GM12878 (cell line): Measurements from ENCODE around the gene ZC3H11A. TPM values are rescaled to one million over a fixed set of nuclear protein-coding genes. Genes with fewer than 3 reads are reported as not detected.

Source experiments
- ATAC-seq: fragments of 200-7000 bp; cut with Tn5 transposase; 3 replicates; pipeline ENCODE4 v1.9.1; 2020; ENCODE audit warnings: mild to moderate bottlenecking, moderate library complexity
- BruUV-seq: library from RNA; stranded (reverse); fragments of 400-500 nt; replicated peaks from 2 replicates; lab custom pipeline; 2021; lab: Mats Ljungman, UMichigan
- CTCF ChIA-PET: fragments of 300-600 bp; sonication (Branson Sonifier 250); formaldehyde crosslinking; extraction: SDS; loops from one replicate; lab custom pipeline; 2021; ENCODE audit warnings: inconsistent platforms; lab: Yijun Ruan, JAX
- POLR2A ChIA-PET: fragments of 350-600 bp; formaldehyde crosslinking; extraction: SDS; loops from one replicate; lab custom pipeline; 2021; ENCODE audit warnings: inconsistent platforms; lab: Charles Lee
- RAD21 ChIA-PET: fragments of 300-600 bp; sonication (Branson Sonifier 250); formaldehyde crosslinking; loops from one replicate; lab custom pipeline; 2023; ENCODE audit warnings: antibody characterized with exemption; ENCODE audit not compliant: unreplicated experiment; lab: Charles Lee
- SMC1A ChIA-PET: fragments of 300-600 bp; sonication (Branson Sonifier 250); formaldehyde crosslinking; loops from one replicate; lab custom pipeline; 2023; ENCODE audit not compliant: unreplicated experiment, uncharacterized antibody; lab: Charles Lee
- DNase-seq: peaks from one replicate; pipeline ENCODE4 v3.0.0-alpha.2; 2011; ENCODE audit warnings: low read depth, low spot score
- FAIRE-seq: peaks from 3 replicates; lab custom pipeline; 2011; peaks lifted over from hg19 to GRCh38; lab: Jason Lieb, UNC
- H2AFZ ChIP-seq: 2 replicates; pipeline ENCODE4 v1.6.0; 2011; ENCODE audit warnings: low read depth, low read length, control low read depth; ENCODE audit not compliant: control insufficient read depth
- H3K27ac ChIP-seq: 2 replicates; pipeline ENCODE4 v1.5.1; 2011; ENCODE audit warnings: control low read depth; ENCODE audit not compliant: control insufficient read depth, insufficient read depth
- H3K27me3 ChIP-seq, 2 experiments: replicated peaks in 1 of 2; 2 replicates each; pipeline versions ENCODE4 v1.6.0 to v1.6.1; 2011; ENCODE audit warnings: low read length in 1 of 2; ENCODE audit not compliant: control insufficient read depth in 2 of 2, insufficient read depth in 2 of 2
- H3K36me3 ChIP-seq, 2 experiments: 2 replicates each; pipeline ENCODE4 v1.5.1; 2011; ENCODE audit warnings: low read length in 1 of 2; ENCODE audit not compliant: control insufficient read depth in 2 of 2, insufficient read depth in 2 of 2
- H3K4me1 ChIP-seq: 2 replicates; pipeline ENCODE4 v1.6.1; 2011; ENCODE audit warnings: mild to moderate bottlenecking, low read length, moderate library complexity, mixed read lengths; ENCODE audit not compliant: control insufficient read depth, insufficient read depth
- H3K4me2 ChIP-seq: 2 replicates; pipeline ENCODE4 v1.6.0; 2011; ENCODE audit warnings: control low read depth; ENCODE audit not compliant: control insufficient read depth, insufficient read depth
- H3K4me3 ChIP-seq: fragments of 200-600 bp; sonication (generic); 2 replicates; pipeline ENCODE4 v1.5.1; 2016
- H3K79me2 ChIP-seq: 2 replicates; pipeline ENCODE4 v1.6.0; 2011; ENCODE audit warnings: low read length; ENCODE audit not compliant: control insufficient read depth, insufficient read depth
- H3K9ac ChIP-seq: 2 replicates; pipeline ENCODE4 v1.8.0; 2011; ENCODE audit warnings: low read length, control low read depth, mixed read lengths; ENCODE audit not compliant: control insufficient read depth, insufficient read depth
- H3K9me3 ChIP-seq: replicated peaks from 3 replicates; pipeline ENCODE4 v1.5.1; 2011; ENCODE audit warnings: mild to moderate bottlenecking, low read length; ENCODE audit not compliant: control insufficient read depth, insufficient read depth
- H4K20me1 ChIP-seq: 2 replicates; pipeline ENCODE4 v1.6.0; 2011; ENCODE audit not compliant: control insufficient read depth, insufficient read depth
- BRCA1 ChIP-seq: IDR thresholded peaks from 2 replicates; pipeline ENCODE4 v1.6.1; 2011; ENCODE audit warnings: low read depth, low read length, improper control_type of control experiment
- JUND ChIP-seq: IDR thresholded peaks from 2 replicates; pipeline ENCODE4 v1.6.1; 2012; ENCODE audit warnings: low read depth, mild to moderate bottlenecking, low read length, improper control_type of control experiment, moderate library complexity
- MTA3 ChIP-seq: IDR thresholded peaks from 2 replicates; pipeline ENCODE4 v1.6.1; 2012; ENCODE audit warnings: low read length, inconsistent platforms, borderline replicate concordance
- MYB ChIP-seq: fragments of 150-350 bp; IDR thresholded peaks from 2 replicates; pipeline ENCODE4 v1.6.1; 2014; ENCODE audit warnings: mild to moderate bottlenecking, low read depth, low read length, borderline replicate concordance
- NR2F1 ChIP-seq: fragments of 450-650 bp; conservative IDR thresholded peaks from 2 replicates; pipeline ENCODE4 v1.6.1; 2017; ENCODE audit warnings: mild to moderate bottlenecking
- POLR2AphosphoS2 ChIP-seq: IDR thresholded peaks from 2 replicates; pipeline ENCODE4 v1.6.1; 2011; ENCODE audit warnings: low read depth, mild to moderate bottlenecking, low read length, improper control_type of control experiment, moderate library complexity
- ZZZ3 ChIP-seq: IDR thresholded peaks from 2 replicates; pipeline ENCODE4 v1.6.1; 2011; ENCODE audit warnings: low read depth; ENCODE audit not compliant: control insufficient read depth, insufficient read length
- WGBS: methylation state at CpG from one replicate; pipeline ENCODE4 v1.1.6; 2016; ENCODE audit warnings: low lambda C conversion rate; ENCODE audit not compliant: insufficient replicate concordance, insufficient coverage; ENCODE audit errors: missing lambda C conversion rate; 5-methylcytosine and 5-hydroxymethylcytosine counted together
- in situ Hi-C: fragments of 300-500 bp; cut with MboI; formaldehyde crosslinking; loops from 9 replicates; pipeline ENCODE4 v1.14.3; 2018; ENCODE audit warnings: mixed read lengths
- intact Hi-C: fragments of 100-400 bp; cut with micrococcal nuclease; formaldehyde crosslinking; loops from one replicate; pipeline ENCODE4 v1.14.2; 2022; ENCODE audit not compliant: unreplicated experiment
- polyA plus RNA-seq, 11 experiments: library from polyadenylated mRNA; depleted of rRNA in 4 of 11; unstranded in 6 of 11; stranded (reverse) in 5 of 11; fragments of >200 nt; fragmentation: Nextera tagmentation in 4 of 11; fragmentation: Illumina TruSeq in 1 of 11; extraction: Ambion mirVana in 4 of 11; extraction: Trizol in 1 of 11; gene quantifications; 1 replicate in 1 of 11; 2 replicates in 10 of 11; pipeline versions ENCODE4 v1.2.1 to v1.2.3, GENCODE V29; 2011 to 2016; ENCODE audit warnings: inconsistent platforms in 2 of 11, missing spikeins in 2 of 11, low read depth in 1 of 11
- total RNA-seq, 4 experiments: library from RNA; depleted of rRNA in 3 of 4; stranded (reverse); fragments of >200 nt in 3 of 4; fragmentation: Illumina TruSeq in 1 of 4; extraction: Trizol in 1 of 4; gene quantifications; 2 replicates each; pipeline versions ENCODE4 v1.2.1 to v1.2.3, GENCODE V29; 2013 to 2021
- TF ChIP-seq, protein P1 (sequence below): fragments of 450-650 bp; IDR thresholded peaks from 2 replicates; pipeline ENCODE4 v1.6.1; 2017; ENCODE audit warnings: mild to moderate bottlenecking, moderate library complexity
- TF ChIP-seq, protein P2 (sequence below): IDR thresholded peaks from 2 replicates; pipeline ENCODE4 v1.6.1; 2011; ENCODE audit warnings: mild to moderate bottlenecking, low read depth, low read length, moderate library complexity; ENCODE audit not compliant: insufficient replicate concordance
- TF ChIP-seq, protein P3 (sequence below): fragments of 450-650 bp; conservative IDR thresholded peaks from 2 replicates; pipeline ENCODE4 v1.6.1; 2017; ENCODE audit warnings: mild to moderate bottlenecking, moderate library complexity
- TF ChIP-seq, protein P4 (sequence below): fragments of 450-650 bp; IDR thresholded peaks from 2 replicates; pipeline ENCODE4 v1.6.1; 2017; ENCODE audit warnings: low read depth, mild to moderate bottlenecking, moderate library complexity

Gene ZC3H11A
- total and polyA plus RNA-seq, 10 of the 15 experiments (the other 5 are each of a cell fraction or from before 2014, with no cell fraction given): 21.1 to 123 (median 60.8) TPM

DNA sequence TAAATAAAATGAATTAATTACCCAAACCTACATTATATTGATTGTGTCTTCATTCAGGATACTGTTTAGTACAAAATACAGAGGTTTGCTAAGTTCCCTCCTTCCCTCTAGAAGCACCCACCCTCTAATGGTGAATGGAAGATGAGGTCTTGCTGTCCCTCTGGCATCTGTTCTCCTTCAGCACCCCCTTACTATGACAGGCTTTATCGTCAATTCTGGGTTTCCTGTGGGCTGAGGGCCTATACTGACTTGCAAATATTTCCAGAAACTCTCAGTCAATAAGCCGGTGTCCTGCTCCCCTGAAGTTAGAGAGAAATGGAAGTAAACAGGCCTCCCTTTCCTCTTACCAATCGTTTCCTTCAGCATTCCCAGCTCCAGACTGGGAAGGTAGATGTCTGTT, 17.3 kb upstream of the ZC3H11A start (continued):
- no peak for TF ChIP-seq MYB

DNA sequence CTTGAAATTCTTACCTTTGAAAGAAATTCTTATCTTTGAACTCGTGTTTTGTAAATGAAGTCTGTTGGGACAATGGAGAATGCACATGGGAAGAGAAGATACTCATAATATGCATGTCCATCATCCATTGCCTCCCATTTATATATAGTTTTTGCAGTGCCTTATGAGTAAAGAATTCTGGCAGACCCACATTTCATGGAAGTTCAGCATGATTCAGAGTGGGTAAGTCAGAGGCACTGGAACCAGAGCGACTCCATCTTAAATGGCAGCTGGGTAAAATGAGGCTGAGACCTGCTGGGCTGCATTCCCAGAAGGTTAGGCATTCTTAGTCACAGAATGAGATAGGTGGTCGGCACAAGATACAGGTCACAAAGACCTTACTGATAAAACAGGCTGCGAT, 16.6 kb upstream of the ZC3H11A start:
- SMC1A ChIA-PET: no interaction called here
- Histone ChIP-seq H3K4me1 (no peaks in the 10 kb centered on the region), H3K79me2 (no peaks in the 10 kb centered on the region), H3K36me3 (0 out of 4 replicates have a peak, but pooled peaks cover 0 to 2% of the 10 kb centered on the region in 2 experiments), H3K4me2 (no peak overlapping the region), H3K9ac (no peak overlapping the region), H3K4me3 (no peak overlapping the region), H3K9me3 (no peaks in the 10 kb centered on the region), H3K27me3 (no peaks in the 10 kb centered on the region), H4K20me1 (no peaks in the 10 kb centered on the region), H3K27ac (no peak overlapping the region), H2AFZ (no peak overlapping the region)
- RAD21 ChIA-PET: no interaction called here
- in situ Hi-C loops (no loop called here), intact Hi-C loops (no loop called here)
- DNase-seq: no peak
- no peak for FAIRE-seq
- POLR2A ChIA-PET: no interaction called here
- ATAC-seq: no peak
- BruUV-seq: no TSS peak
- CTCF ChIA-PET: no interaction called here
- 97% methylated on average over 4 of the region's 4 CpGs for WGBS
- no peak for TF ChIP-seq ZZZ3
- TF ChIP-seq NR2F1: no peak
- TF ChIP-seq, protein P1, sequence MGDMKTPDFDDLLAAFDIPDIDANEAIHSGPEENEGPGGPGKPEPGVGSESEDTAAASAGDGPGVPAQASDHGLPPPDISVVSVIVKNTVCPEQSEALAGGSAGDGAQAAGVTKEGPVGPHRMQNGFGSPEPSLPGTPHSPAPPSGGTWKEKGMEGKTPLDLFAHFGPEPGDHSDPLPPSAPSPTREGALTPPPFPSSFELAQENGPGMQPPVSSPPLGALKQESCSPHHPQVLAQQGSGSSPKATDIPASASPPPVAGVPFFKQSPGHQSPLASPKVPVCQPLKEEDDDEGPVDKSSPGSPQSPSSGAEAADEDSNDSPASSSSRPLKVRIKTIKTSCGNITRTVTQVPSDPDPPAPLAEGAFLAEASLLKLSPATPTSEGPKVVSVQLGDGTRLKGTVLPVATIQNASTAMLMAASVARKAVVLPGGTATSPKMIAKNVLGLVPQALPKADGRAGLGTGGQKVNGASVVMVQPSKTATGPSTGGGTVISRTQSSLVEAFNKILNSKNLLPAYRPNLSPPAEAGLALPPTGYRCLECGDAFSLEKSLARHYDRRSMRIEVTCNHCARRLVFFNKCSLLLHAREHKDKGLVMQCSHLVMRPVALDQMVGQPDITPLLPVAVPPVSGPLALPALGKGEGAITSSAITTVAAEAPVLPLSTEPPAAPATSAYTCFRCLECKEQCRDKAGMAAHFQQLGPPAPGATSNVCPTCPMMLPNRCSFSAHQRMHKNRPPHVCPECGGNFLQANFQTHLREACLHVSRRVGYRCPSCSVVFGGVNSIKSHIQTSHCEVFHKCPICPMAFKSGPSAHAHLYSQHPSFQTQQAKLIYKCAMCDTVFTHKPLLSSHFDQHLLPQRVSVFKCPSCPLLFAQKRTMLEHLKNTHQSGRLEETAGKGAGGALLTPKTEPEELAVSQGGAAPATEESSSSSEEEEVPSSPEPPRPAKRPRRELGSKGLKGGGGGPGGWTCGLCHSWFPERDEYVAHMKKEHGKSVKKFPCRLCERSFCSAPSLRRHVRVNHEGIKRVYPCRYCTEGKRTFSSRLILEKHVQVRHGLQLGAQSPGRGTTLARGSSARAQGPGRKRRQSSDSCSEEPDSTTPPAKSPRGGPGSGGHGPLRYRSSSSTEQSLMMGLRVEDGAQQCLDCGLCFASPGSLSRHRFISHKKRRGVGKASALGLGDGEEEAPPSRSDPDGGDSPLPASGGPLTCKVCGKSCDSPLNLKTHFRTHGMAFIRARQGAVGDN: no peak
- no peak for TF ChIP-seq POLR2AphosphoS2
- TF ChIP-seq, protein P2, sequence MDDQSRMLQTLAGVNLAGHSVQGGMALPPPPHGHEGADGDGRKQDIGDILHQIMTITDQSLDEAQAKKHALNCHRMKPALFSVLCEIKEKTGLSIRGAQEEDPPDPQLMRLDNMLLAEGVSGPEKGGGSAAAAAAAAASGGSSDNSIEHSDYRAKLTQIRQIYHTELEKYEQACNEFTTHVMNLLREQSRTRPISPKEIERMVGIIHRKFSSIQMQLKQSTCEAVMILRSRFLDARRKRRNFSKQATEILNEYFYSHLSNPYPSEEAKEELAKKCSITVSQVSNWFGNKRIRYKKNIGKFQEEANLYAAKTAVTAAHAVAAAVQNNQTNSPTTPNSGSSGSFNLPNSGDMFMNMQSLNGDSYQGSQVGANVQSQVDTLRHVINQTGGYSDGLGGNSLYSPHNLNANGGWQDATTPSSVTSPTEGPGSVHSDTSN: no peak
- TF ChIP-seq, protein P3, sequence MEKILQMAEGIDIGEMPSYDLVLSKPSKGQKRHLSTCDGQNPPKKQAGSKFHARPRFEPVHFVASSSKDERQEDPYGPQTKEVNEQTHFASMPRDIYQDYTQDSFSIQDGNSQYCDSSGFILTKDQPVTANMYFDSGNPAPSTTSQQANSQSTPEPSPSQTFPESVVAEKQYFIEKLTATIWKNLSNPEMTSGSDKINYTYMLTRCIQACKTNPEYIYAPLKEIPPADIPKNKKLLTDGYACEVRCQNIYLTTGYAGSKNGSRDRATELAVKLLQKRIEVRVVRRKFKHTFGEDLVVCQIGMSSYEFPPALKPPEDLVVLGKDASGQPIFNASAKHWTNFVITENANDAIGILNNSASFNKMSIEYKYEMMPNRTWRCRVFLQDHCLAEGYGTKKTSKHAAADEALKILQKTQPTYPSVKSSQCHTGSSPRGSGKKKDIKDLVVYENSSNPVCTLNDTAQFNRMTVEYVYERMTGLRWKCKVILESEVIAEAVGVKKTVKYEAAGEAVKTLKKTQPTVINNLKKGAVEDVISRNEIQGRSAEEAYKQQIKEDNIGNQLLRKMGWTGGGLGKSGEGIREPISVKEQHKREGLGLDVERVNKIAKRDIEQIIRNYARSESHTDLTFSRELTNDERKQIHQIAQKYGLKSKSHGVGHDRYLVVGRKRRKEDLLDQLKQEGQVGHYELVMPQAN: no peak
- TF ChIP-seq JUND: no peak
- no peak for TF ChIP-seq MTA3
- TF ChIP-seq, protein P4, sequence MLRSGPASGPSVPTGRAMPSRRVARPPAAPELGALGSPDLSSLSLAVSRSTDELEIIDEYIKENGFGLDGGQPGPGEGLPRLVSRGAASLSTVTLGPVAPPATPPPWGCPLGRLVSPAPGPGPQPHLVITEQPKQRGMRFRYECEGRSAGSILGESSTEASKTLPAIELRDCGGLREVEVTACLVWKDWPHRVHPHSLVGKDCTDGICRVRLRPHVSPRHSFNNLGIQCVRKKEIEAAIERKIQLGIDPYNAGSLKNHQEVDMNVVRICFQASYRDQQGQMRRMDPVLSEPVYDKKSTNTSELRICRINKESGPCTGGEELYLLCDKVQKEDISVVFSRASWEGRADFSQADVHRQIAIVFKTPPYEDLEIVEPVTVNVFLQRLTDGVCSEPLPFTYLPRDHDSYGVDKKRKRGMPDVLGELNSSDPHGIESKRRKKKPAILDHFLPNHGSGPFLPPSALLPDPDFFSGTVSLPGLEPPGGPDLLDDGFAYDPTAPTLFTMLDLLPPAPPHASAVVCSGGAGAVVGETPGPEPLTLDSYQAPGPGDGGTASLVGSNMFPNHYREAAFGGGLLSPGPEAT: no peak
- no peak for TF ChIP-seq BRCA1
